Measurements from ENCODE around the gene MXRA8.
A peak's percentile ranks its signal among the peaks of the same experiment; 100 is the strongest.
"Not testable (repeated sequence)": the region's sequence is repeated elsewhere in the genome, so short reads cannot be mapped to it uniquely, and the experiment has no call there.

The MXRA8 gene

GRCh38 chr1:1391225-1391624 is 32.9 kb upstream of the MXRA8 start:
- no peak for DNase-seq

DNA sequence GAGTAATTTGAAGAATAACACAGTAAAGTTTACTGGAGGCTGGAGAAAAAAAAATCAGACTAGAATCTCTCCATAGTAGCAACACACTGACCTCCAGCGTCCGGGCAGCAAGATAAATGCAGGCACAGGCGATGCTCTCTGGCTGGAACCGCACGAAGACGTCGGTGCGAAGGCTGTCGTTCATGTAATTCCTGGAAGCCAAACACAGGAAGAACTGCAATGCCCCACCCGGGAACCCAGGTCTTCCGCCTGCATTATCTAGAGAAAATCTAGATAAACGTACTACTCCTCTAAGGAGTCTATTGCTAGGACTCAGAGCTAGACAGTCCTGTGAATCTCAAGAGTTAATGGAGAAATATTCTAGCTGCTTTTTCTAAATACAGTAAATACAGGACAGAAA is 32.3 kb upstream of the MXRA8 start:
- no peak for DNase-seq

GRCh38 chr1:1388078-1388472 is 29.7 kb upstream of the MXRA8 start:
- no peak for DNase-seq

DNA sequence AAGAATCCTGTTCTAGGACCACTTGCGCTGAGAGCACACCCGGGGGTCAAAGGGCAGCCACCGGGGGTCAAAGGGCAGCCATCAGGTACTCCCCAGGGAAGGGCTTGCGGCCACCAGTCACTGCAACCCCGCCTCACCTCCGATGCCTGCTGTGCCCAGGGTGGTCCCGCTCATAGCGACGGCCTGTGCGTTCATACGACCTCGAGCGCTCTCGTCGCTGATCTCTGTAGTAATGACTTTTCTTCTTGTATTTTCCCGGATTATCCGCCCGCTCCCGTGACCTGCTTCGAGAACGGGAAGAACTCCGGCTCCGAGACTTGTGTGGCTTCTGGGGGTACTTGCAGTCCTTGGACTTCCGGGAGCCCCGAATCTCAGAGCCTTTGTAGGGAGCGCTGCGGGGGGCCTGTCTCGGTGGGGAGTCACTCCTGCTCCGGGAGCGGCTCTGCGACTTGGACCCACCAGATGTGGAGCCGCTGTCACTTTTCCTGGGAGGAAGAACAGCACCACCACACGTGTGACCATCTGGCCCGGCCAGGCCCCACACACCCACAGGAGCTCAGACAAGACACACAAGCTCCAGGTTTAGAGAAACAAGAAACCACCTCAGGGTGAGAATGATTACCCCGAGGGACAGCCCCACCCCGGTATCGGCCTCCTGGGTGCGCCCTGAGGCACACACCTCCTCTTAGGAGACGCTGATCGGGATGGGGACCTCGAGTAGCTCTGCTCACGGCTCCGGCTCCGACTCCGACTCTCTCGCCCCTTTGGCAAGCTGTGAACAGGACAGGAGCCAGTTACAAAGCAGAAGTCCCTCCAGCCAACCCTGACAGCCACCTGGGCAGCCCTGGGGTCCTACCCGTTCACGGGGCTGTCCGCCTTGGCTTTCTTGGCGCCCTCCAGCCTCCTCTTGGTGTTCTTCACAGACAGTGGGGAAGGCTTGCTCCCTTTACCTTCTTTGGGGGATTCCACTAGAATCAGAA is 29.0 kb upstream of the MXRA8 start:
- DNase-seq, result no peak

GRCh38 chr1:1385931-1386330 is 27.6 kb upstream of the MXRA8 start:
- no peak for DNase-seq

DNA sequence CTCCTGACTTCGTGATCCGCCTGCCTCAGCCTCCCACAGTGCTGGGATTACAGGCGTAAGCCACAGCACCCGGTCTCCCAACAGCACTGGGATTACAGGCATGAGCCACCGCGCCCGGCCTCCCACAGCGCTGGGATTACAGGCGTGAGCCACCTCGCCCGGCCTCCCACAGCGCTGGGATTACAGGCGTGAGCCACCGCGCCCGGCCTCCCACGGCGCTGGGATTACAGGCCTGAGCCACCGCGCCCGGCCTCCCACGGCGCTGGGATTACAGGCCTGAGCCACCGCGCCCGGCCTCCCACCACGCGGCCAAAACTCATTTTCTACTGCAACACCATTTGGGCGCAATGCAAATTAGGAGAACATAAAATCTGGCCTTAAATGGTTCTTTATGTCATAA is 27.0 kb upstream of the MXRA8 start:
- DNase-seq, result not testable (repeated sequence)

DNA sequence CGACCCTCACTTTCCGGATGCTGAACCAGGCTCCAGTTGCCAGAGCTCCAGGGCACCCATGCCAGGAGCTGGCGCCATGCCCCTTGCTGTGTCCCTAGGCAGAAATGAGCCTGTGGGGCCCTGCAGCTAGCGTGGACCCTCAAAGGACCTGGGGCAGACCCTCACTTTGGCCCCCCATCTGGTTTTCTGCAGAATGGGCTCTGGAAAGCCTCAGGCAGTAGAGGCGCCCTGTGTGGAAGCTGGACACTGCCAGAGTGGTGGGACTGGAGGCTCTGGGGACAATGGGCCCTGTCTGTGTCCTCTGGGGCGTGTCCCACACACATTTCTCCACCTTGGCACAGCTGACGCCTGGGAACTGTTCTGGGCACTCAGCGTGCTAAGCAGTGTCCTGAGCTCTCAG is 22.9 kb upstream of the MXRA8 start:
- no peak for DNase-seq

- DNase-seq, result no peak
Observed at GRCh38 chr1:1380860-1381259, 22.5 kb upstream of the MXRA8 start.

DNA sequence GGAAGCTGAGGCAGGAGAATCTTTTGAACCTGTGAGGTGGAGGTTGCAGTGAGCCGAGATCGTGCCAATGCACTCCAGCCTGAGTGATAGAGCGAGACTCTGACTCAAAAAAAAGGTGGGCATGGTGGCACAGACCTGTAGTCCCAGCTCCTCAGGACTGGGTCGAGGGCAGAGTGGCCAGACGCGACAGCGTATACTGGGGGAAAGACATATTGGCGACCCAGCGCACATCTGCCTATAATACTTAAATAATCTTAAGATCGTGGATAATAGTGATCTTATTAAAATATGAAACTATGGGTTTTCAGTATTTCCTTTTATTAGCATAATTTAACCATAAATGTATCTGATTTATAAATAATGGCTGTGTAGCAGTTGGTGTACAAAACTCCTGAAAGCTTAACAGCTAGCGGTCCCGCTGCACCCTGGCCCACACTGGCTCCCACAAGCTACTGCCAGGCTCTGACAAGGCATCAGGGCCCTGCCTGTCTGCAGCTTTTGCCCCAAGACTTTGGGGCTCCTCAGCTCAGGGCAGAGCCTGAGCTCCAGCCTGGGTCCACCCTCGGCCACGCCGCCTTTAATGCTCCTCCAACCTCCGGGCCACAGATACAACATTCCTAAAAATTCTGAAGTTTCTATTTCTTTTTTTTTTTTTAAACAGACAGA is 19.3 kb upstream of the MXRA8 start:
- no peak for DNase-seq

DNA sequence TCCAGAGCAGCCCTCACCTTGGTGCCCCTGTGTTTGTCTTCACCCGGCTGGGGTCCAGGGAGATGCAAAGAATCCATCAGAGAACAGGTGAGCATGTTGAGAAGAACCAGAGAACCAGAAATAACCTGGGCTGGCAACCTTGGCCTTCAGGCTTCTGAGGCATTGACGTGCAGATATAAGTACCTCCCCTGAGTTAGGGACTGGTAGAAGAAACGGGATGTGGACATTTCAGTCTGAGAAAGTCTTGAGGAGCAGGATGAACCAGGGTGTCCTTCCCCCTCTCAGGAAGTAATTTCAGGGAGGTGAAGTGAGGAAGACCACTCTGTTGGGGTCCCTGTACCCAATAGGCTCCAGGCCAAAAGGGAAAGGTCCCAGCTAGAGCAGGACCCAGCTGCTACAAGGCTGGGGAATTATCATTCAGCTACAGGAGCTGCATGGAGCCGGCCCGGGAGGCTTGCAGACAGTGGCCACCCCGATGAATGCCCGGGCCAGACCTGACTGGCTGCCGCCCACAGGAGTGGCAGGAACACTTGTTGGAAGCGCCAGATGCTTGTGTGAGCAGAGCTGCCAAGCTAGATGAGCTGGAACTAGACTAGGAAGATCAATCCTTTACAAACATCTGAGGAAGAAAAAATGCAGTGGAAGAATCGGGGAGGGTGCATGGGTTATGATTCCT is 18.3 kb upstream of the MXRA8 start:
- DNase-seq, result no peak

DNA sequence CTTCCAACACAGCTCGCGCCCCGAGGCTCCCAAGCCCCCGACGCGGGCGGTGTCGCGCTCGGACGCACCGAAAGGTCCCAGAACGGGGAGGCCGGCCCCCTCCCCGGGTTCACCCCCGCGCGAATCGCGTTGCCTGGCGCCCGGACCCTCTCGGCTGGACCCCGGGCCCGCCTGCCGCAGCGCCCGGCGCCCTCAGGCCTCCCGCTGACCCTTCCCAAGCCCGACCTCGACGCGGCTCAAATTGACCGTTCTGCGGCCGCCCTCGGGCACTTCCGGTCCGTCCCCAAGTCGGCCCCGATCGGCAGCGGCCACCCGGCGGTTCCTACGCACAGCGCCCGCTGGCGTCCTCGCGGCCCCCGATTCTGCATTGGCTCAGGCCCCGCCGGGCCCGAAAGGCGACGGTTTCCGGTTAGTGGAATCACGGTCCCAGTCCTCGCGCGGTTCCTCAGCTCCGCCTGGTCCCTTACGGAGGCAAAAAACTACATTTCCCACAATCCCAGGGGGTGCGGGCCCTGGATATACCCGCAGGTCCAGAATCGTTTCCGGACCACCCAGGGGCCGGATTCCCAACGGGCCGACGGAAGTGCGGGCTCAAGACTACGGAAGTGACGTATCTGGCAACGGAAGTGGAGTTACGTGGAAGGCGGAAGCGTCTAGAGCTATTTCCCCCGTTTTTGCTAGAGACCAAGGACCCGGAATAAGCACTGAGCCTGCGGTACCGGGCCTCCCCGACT is 16.7 kb upstream of the MXRA8 start, which contains the start of gene AURKAIP1:
Gene AURKAIP1, minus strand, starts transcription at position 279 of the 734 bp plus-strand sequence. CDS start 451 bp downstream, outside the sequence.
- peak; percentile 99 to 100 for DNase-seq

GRCh38 chr1:1374589-1374928 is 16.2 kb upstream of the MXRA8 start:
- peak in 1 of 2 experiments; percentile 45 for DNase-seq

DNA sequence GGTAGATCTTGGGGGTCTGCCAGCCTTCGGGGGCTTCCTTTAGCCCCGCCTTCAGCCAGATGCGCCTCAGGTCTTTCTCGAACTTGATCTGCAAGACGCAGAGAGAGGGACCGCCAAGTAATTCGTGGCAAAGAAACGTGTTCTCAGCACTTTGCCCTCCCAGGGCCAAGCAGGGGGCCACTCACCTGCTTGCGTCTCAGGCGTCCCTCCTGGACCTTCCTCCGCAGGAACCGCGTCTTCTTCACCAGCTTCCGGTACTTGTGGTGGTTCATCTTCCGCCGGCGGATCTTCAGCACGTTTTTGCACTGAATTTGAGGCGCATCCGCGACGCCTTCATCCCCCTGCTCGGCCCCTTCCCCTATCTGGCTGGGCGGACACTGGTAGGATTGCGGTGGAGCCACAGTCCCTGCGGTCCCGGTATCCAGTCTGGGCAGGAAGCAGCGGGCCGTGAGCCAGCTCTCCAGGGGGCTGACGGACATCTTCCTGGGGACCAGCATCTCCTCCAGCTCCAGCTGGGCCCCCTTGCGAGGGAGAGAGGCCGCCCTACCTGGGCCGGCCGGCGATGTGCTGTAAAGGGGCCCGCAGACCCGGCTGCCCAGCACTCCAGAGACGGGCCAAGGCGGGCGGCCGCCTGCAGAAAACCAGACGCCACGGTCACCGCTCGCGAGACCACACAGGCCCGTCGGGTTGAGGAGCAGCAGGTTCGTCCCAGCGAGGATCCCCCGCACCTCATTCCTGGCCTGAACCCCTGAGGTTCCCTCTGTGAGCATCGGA is 15.6 kb upstream of the MXRA8 start:
- DNase-seq, result no peak

DNA sequence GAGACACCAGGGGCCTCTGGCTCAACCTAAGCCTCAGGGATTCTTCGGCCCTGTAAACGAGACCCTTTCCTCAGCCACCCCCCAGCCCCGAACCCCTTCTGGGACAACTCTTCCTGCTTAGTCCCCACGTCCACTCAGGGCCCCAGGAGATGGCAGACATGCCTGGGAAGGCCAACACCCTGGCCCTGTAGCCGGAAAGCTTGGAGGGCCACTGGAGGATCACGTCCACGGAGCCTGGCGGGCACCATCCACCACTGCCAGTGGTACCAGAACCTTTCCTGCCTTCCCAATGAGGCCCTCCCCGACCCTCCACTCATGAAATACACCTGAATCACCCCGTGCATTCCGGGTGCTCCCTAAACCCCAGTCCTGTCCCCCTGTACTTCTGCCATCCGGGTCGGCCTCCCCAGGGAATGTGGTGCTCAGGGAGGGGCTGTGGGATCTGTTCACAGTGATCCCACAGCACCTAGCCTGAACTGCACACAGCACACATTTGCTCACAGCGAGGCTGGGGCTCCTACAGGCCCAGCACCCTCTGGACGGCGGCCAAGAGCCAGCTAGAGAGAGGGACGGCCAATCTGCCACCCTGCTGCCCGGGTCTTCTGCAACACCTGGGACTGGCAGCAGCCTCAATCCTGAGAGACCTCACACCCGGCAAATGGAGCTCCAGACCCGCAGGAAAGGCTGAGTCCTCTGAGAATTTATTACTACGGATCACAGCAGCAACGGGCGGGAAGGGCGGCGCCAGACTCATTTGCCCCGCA is 14.9 kb upstream of the MXRA8 start:
- DNase-seq, result no peak

- peak in 1 of 2 experiments; percentile 62 for DNase-seq
Observed at GRCh38 chr1:1371746-1372711, 13.7 kb upstream of the MXRA8 start.

GRCh38 chr1:1371364-1371745 is 13.0 kb upstream of the MXRA8 start:
- no peak for DNase-seq

GRCh38 chr1:1370771-1371300 is 12.5 kb upstream of the MXRA8 start:
- no peak for DNase-seq

DNA sequence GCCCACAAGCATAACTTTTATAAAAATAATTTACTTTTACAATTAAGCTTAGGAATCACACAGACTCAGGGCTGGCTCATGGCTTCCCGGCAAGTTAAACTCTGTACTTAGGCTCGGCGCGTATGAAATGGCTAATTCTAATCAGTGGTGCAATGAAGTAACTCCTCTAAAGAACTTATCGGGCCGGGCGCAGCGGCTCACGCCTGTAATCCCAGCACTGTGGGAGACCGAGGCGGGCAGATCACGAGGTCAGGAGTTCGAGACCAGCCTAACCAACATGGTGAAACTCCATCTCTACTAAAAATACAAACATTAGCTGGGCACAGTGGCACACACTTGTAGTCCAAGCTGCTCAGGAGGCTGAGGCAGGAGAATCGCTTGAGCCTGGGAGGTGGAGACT is 11.7 kb upstream of the MXRA8 start:
- DNase-seq, result not testable (repeated sequence)

DNA sequence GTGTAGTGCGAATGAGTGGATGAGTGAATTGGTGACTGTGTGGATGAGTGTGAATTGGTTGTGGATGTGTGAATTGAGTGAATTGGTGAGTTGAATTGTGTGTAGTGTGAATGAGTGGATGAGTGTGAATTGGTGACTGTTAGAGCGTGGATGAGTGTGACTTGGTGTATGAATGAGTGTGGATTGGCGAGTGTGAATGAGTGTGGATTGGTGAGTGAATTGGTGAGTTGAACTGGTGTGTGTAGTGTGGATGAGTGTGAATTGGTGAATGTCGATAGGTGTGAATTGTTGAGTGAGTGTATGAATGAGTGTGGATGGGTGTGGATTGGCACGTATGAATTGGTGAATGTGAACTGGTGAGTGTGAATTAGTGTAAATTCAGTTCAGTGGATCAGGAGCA is 9.0 kb upstream of the MXRA8 start:
- no peak for DNase-seq

GRCh38 chr1:1366699-1367066 is 8.3 kb upstream of the MXRA8 start:
- DNase-seq, result no peak

Measured in NCI-H526 (cell line).